Breast epithelium (tissue), 3 donors: ENCODE measurements around the gene TMTC2.

Experiments used
- POLR2A ChIP-seq: fragments of 450-650 bp; IDR thresholded peaks from one replicate; pipeline ENCODE4 v1.6.1; 2016; ENCODE audit warnings: antibody characterized with exemption, mild to moderate bottlenecking, moderate library complexity
- POLR2AphosphoS5 ChIP-seq, 3 donors: sonication (generic); formaldehyde crosslinking; IDR thresholded peaks; one replicate each; pipeline ENCODE4 v1.6.1; 2017; ENCODE audit warnings: antibody characterized with exemption in 3 of 3
- TF ChIP-seq, protein P1 (sequence below), 3 donors: fragments of 450-650 bp; IDR thresholded peaks; one replicate each; pipeline ENCODE4 v1.5.1; 2016 to 2017; ENCODE audit warnings: antibody characterized with exemption in 3 of 3, mild to moderate bottlenecking in 3 of 3, moderate library complexity in 3 of 3

DNA sequence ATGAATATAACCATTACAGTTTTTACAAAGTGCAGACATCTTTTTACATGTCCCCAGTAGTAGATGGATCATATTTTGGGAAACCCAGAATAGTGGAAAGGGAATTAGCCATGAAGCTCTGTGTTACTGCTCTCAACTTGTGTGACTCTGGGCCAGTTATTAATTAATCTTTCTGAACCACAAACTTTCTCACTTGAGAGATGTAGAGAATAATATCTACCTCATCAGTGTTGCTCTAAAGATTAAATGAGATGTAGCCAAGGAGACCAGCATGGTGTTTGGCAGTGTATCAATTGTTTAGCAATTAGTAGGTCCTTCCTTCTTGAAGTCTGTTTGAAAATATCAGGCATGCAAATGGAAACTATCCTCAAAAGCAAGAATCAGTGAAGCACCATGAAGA lies 169.2 kb downstream of the TMTC2 start:
- TF ChIP-seq POLR2A (no peak), POLR2AphosphoS5 (IDR thresholded peaks at IDR 0.05) (no peak)
- TF ChIP-seq, protein P1, sequence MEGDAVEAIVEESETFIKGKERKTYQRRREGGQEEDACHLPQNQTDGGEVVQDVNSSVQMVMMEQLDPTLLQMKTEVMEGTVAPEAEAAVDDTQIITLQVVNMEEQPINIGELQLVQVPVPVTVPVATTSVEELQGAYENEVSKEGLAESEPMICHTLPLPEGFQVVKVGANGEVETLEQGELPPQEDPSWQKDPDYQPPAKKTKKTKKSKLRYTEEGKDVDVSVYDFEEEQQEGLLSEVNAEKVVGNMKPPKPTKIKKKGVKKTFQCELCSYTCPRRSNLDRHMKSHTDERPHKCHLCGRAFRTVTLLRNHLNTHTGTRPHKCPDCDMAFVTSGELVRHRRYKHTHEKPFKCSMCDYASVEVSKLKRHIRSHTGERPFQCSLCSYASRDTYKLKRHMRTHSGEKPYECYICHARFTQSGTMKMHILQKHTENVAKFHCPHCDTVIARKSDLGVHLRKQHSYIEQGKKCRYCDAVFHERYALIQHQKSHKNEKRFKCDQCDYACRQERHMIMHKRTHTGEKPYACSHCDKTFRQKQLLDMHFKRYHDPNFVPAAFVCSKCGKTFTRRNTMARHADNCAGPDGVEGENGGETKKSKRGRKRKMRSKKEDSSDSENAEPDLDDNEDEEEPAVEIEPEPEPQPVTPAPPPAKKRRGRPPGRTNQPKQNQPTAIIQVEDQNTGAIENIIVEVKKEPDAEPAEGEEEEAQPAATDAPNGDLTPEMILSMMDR (IDR thresholded peaks at IDR 0.05), result no peak
